NCI-H2029 treated with DMSO at 0.1 percent for 48 hours (cell line): ENCODE data around the gene TRAPPC14.

ENCODE experiments used
- DNase-seq: peaks from one replicate; lab custom pipeline; 2025; lab: John Stamatoyannopoulos, UW

The TRAPPC14 gene

GRCh38 chr7:100173806-100174495, 15.4 kb upstream of the TRAPPC14 start:
- DNase-seq, result no peak

GRCh38 chr7:100171840-100172239, 13.3 kb upstream of the TRAPPC14 start:
- DNase-seq, result no peak

DNA sequence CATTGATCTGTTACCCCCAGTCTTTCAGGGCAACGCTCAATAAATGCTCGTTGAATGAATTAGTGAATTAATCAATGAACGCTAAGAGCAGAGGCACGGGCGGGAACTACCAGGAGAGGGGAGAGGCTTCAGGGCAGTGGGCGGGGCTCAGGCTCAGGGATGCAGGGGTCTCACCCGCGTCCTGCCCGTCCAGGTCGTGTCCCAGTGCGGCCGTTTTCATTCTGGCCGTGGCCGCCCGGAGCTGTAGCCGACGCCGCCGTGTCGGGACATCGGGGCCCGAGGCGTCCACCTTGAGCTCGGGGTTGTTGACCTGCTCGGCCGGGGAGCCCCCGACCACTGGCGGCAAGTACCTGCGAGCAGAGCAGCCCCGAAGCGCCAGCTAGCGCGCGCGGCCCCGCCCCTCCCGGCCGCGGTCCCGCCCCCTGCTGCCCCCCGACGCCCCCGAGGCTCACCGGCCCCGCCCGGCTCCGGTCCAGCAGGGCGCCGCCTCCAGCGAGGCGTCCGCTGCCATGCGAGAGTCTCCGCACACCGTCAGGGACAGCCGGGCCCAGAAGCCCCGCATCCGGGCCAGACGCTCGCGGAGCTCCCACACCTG, 12.7 kb upstream of the TRAPPC14 start:
- no peak for DNase-seq

DNA sequence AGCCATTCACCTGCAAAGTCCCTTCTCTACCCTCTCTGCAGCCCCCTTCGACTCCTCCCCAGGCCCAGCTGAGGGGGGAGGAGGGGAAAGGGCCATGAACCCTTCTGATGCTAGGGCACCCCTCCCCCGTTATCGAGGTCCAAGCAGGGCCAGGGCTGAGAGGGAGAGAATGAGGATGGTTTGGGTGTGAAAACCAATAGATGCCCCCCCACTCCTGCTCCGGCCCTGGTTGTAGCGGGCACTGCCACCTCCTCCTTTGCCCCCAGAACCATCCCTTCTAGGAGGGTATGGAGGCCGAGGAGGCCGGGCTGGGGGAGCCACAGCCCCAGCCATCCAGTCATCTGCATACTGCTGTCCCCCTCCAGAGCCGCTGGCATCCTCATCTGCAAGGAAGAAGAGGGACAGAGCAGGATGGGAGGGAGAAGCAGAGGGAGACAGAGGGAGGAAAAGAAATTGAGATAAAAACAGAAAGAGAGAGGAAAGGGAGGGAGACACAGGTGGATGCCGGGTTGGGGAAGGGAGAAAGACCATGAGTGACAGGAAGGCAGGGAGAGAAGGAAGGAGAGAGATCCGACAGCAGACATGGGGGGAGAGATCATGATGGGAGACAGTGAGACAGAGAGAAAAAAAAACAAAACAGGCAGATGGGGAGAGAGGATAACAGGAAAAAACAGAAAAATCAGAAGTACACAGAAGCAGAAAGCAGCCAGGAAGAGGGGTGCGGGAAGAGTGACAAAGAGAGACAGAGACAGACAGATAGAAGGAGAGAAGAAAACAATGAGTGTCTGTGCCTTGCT, 11.8 kb upstream of the TRAPPC14 start:
- DNase-seq, result no peak

DNA sequence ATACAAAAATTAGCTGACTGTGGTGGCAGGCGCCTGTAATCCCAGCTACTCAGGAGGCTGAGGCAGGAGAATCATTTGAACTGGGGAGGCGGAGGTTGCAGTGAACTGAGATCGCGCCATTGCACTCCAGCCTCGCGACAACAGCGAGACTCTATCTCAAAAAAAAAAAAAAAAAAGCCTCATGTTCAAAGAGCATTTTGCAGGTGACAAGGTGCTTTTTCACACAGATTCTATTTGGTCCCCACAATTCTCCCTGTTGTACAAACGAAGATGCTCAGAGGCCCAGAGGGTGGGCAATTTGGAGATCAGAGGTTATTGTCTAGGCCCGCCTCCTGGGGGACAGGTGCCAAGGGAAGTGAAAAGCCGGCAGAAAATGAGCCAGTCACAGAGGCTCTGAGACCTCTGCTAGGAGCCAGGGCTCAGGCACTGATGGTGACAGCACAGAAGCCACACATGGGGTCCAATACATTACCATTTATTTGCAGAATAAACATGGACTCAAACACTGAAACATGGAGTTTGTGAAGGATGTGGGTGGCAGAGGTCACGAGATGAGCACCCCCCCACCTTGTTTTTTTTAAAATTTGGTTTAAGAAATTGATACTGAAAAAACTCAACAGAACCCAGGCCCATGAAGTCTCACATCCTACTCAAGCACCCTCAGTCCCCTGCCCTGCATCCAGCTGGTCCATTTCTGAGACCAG, 10.8 kb upstream of the TRAPPC14 start:
- DNase-seq, result no peak

GRCh38 chr7:100167912-100168323, 9.4 kb upstream of the TRAPPC14 start:
- no peak for DNase-seq

DNA sequence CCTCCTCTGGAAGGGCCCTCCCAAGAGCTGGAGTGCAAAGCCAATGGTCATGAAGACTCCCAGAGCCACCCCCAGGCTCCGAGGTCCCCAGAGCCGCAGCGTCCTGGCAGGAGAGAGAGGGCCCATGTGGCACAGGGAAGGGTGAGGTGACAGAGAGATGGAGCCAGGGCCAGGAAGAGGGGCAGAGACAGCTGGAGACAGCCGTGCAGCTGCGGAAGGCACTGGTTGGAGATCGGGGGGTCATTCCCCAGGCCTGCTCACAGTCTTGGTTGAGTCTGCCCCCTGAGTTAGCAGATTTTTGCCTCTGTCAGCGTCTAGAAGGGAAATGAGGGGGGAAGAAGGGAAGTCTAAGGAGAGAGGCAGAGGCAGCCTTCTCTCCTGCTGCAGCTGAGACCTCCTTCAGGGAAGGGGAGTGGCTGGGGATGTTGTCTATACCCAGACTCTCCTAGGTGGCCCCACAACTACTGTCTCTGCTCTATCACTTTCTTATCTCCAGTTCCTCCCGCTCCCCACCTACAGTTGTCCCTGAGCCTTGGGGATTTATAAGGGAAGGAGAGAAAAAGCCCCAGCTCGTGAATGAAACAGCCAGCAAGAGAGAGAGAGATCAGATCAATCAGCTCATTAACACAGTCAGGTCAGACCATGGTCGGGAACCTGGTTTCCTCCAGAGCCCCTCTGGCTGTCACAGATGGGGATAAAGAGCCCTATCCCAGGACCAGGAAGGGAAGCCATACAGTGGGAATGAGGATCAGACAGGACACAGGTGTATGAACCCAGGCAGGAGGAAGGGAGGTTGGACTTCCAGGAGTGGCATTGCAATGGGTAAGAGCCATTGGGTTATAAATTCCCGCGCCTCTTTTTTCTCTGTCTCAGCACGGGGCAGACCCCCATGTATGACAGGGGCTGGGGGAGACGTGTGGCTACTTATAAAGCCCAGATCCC, 8.7 kb upstream of the TRAPPC14 start:
- DNase-seq, result no peak

GRCh38 chr7:100166317-100166940, 7.9 kb upstream of the TRAPPC14 start:
- no peak for DNase-seq

DNA sequence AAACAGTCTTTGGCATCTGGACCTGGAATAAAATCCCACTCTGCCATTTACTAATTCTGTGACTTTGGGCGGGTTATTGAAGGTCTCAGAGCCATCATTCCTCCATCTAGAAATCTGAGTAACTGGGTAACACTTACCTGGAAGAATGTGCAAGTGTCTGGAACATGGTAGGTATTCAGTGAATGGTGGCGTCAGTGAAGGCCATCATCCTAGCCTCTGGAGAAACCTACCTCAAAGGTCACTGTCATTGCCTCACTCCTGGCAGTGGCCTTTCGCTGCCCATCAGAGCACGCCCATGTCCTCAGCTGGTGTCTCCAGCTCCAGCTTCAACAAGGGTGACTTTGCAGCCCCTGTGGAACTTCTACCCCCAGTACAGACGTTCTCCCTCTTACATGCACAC, 5.3 kb upstream of the TRAPPC14 start:
- no peak for DNase-seq

DNA sequence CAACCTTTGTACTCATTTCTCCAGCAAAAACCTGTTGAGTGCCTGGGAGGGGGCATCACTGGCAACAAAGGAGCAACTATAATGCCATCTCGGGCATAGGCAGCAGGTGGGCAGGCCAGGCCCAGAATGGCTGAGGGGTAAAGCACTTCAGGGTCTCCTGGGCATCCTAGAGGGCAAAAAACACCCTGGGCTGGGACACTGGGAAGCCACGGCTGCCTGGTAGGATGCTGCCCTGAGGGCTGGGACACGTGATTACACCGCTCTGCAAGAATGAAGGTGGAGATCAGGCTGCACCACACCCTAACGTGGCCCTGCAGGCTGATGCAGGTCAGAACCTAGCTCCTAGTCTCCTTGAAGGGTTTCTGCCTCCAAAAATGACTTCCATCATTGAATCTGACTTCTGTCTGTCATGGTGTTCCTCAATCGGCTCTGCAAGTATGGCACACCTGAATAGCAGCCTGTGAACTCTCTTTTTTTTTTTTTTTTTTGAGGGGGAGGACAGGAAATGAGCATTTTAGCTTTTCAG, 4.5 kb upstream of the TRAPPC14 start:
- no peak for DNase-seq

GRCh38 chr7:100160067-100160466, 1.5 kb upstream of the TRAPPC14 start:
- no peak for DNase-seq

- no peak for DNase-seq
Measured at GRCh38 chr7:100159099-100159623, 638 bp upstream of the TRAPPC14 start.

GRCh38 chr7:100157334-100158228, 942 bp downstream of the TRAPPC14 start:
- no peak for DNase-seq

- DNase-seq, result no peak
Measured at GRCh38 chr7:100157069-100157333, 1.5 kb downstream of the TRAPPC14 start.

- DNase-seq, result no peak
Measured at GRCh38 chr7:100156331-100157068, 2.0 kb downstream of the TRAPPC14 start.

- no peak for DNase-seq
Measured at GRCh38 chr7:100155553-100156317, 2.8 kb downstream of the TRAPPC14 start.

GRCh38 chr7:100154651-100155491, 3.7 kb downstream of the TRAPPC14 start:
- no peak for DNase-seq
